Stomach (tissue), 4 donors: Measurements from ENCODE around the gene CAMK2B.

Source experiments
- EP300 ChIP-seq: sonication (generic); formaldehyde crosslinking; IDR thresholded peaks from one replicate; pipeline ENCODE4 v1.6.1; 2017; ENCODE audit warnings: antibody characterized with exemption
- TF ChIP-seq, protein P1 (sequence below), 7 experiments: fragments of 450-650 bp in 4 of 7; fragments of 200-600 bp in 3 of 7; sonication (generic) in 3 of 7; IDR thresholded peaks; one replicate each; pipeline ENCODE4 v1.5.1; 2016 to 2019; ENCODE audit warnings: antibody characterized with exemption in 7 of 7, control low read depth in 2 of 7, mild to moderate bottlenecking in 1 of 7

- TF ChIP-seq, protein P1, sequence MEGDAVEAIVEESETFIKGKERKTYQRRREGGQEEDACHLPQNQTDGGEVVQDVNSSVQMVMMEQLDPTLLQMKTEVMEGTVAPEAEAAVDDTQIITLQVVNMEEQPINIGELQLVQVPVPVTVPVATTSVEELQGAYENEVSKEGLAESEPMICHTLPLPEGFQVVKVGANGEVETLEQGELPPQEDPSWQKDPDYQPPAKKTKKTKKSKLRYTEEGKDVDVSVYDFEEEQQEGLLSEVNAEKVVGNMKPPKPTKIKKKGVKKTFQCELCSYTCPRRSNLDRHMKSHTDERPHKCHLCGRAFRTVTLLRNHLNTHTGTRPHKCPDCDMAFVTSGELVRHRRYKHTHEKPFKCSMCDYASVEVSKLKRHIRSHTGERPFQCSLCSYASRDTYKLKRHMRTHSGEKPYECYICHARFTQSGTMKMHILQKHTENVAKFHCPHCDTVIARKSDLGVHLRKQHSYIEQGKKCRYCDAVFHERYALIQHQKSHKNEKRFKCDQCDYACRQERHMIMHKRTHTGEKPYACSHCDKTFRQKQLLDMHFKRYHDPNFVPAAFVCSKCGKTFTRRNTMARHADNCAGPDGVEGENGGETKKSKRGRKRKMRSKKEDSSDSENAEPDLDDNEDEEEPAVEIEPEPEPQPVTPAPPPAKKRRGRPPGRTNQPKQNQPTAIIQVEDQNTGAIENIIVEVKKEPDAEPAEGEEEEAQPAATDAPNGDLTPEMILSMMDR (IDR thresholded peaks at IDR 0.05): no peak
- no peak for TF ChIP-seq EP300
These were observed 78.8 kb downstream of the CAMK2B start for GRCh38 chr7:44246396-44247113.
